ENCODE measurements around the gene CALHM4. TPM values are rescaled to one million over a fixed set of nuclear protein-coding genes. Genes with fewer than 3 reads are reported as not detected.

Gene CALHM4
- total and polyA plus RNA-seq, 2 of the 4 experiments (the other 2 are of a cell fraction), result 0.07 TPM; not detected in 1

GRCh38 chr6:116564311-116564710 is 10.8 kb downstream of the CALHM4 start:
- Histone ChIP-seq H4K91ac (ENCODE audit: insufficient read depth, low read depth, low read length) (peak overlapping the region; percentile 38), H3K9ac (ENCODE audit: low read depth, low read length) (no peak overlapping the region), H3K4me2 (ENCODE audit: low read depth, low read length) (peak overlapping the region; percentile 28; the same call in 1 of the 2 replicates), H4K20me1 (ENCODE audit: insufficient read depth, low read length) (no peaks in the 10 kb centered on the region), H2BK15ac (ENCODE audit: low read depth, low read length) (peak overlapping the region; percentile 81; the same call in 1 of the 3 replicates), H4K8ac (ENCODE audit: low read depth in 2 of 2, low read length in 2 of 2) (peak overlapping the region; percentile 61 to 84; a peak in 3 of 4 replicates), H2BK20ac (ENCODE audit: low read depth, low read length) (0 out of 2 replicates have a peak overlapping the region, but pooled peaks have one; percentile 6), H3K9me1 (ENCODE audit: insufficient read depth, low read length) (peaks cover 3% of the 10 kb centered on the region; the same call in 1 of the 2 replicates), H3K18ac (ENCODE audit: low read depth, low read length) (no peak overlapping the region; the same call in 1 of the 2 replicates), H2AK5ac (ENCODE audit: low read depth, low read length) (peak overlapping the region; percentile 36; the same call in 1 of the 2 replicates), H3K36me3 (ENCODE audit: control insufficient read depth, insufficient read depth, low read length) (no peaks in the 10 kb centered on the region), H2AFZ (replicated peaks; ENCODE audit: low read length, poor library complexity) (peak overlapping the region; percentile 71), H3K4me1 (ENCODE audit: control insufficient read depth, insufficient read depth, low read length) (peaks cover 8% of the 10 kb centered on the region), H3K23ac (ENCODE audit: low read depth, low read length) (peak overlapping the region; percentile 59), H3K56ac (ENCODE audit: extremely low read depth, insufficient read depth, low read length) (no peak overlapping the region), H2BK5ac (ENCODE audit: low read depth, low read length, poor library complexity, severe bottlenecking) (peak overlapping the region; percentile 4), H3K14ac (replicated peaks; ENCODE audit: low read depth, low read length) (0 out of 2 replicates have a peak overlapping the region, but pooled peaks have one; percentile 2), H3K79me1 (ENCODE audit: low read depth in 1 of 2, low read length in 2 of 2) (peaks cover 0 to 5% of the 10 kb centered on the region in 2 experiments; a peak in 2 of 4 replicates), H3K9me3 (ENCODE audit: control insufficient read depth, insufficient read depth, low read length) (no peaks in the 10 kb centered on the region), H3K27ac (ENCODE audit: insufficient read depth, low read length) (no peak overlapping the region), H2AK9ac (replicated peaks; ENCODE audit: low read depth, low read length, poor library complexity) (no peak overlapping the region), H3K4me3 (ENCODE audit: insufficient read depth, low read depth, low read length) (no peak overlapping the region), H2BK120ac (ENCODE audit: low read depth, low read length) (peak overlapping the region; percentile 22), H4K5ac (ENCODE audit: low read depth, low read length) (no peak overlapping the region), H3K4ac (ENCODE audit: low read depth, low read length) (peak overlapping the region; percentile 17; the same call in 1 of the 2 replicates), H3K27me3 (ENCODE audit: control insufficient read depth, insufficient read depth, low read length) (no peaks in the 10 kb centered on the region)
- BruUV-seq (replicated peaks), result no TSS peak
- dilution Hi-C loops (cut with HindIII; ENCODE audit: low sequenced_read_pairs, unreplicated experiment), result no loop called here
- in situ Hi-C loops (cut with MboI; ENCODE audit: low sequenced_read_pairs), result loop anchor here (5.0 kb wide), 1 partner anchor 297 kb away; no protein-coding TSS in a partner anchor
- WGBS, 2 experiments (ENCODE audit: extremely low coverage in 2 of 2, insufficient read length in 1 of 2), result 80% methylated on average over 1 of the region's 7 CpGs; no CpG with 5 or more reads in 1 of the 2 experiments
- DNase-seq (peak; percentile 43), ATAC-seq (ENCODE audit: low read depth) (no peak)
- ChIA-PET CTCF (interaction anchor here (1.5 kb wide), 1 partner anchor 295 kb away, joined by 7 read pairs; no protein-coding TSS in a partner anchor), POLR2A (ENCODE audit: unreplicated experiment) (no interaction called here)
- no peak for TF ChIP-seq MAZ (IDR thresholded peaks at IDR 0.05; ENCODE audit: borderline replicate concordance, low read depth, low read length)
- no peak for TF ChIP-seq MAFK (IDR thresholded peaks at IDR 0.05; ENCODE audit: low read depth, low read length)
- TF ChIP-seq, protein P1, sequence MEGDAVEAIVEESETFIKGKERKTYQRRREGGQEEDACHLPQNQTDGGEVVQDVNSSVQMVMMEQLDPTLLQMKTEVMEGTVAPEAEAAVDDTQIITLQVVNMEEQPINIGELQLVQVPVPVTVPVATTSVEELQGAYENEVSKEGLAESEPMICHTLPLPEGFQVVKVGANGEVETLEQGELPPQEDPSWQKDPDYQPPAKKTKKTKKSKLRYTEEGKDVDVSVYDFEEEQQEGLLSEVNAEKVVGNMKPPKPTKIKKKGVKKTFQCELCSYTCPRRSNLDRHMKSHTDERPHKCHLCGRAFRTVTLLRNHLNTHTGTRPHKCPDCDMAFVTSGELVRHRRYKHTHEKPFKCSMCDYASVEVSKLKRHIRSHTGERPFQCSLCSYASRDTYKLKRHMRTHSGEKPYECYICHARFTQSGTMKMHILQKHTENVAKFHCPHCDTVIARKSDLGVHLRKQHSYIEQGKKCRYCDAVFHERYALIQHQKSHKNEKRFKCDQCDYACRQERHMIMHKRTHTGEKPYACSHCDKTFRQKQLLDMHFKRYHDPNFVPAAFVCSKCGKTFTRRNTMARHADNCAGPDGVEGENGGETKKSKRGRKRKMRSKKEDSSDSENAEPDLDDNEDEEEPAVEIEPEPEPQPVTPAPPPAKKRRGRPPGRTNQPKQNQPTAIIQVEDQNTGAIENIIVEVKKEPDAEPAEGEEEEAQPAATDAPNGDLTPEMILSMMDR (conservative IDR thresholded peaks at IDR 0.05; ENCODE audit: low read depth, low read length), result no peak
- no peak for TF ChIP-seq USF2 (IDR thresholded peaks at IDR 0.05; ENCODE audit: low read depth, low read length)
- no peak for TF ChIP-seq BHLHE40 (IDR thresholded peaks at IDR 0.05; ENCODE audit: low read depth, low read length)
- intact Hi-C loops (cut with micrococcal nuclease), result loop anchor here (5.0 kb wide), 1 partner anchor 117 kb away; no protein-coding TSS in a partner anchor
